AG09319 (cell line): Measurements from ENCODE around the gene CBX2.

Experiments
- DNase-seq: peaks from one replicate; pipeline ENCODE4 v3.0.0-alpha.2; 2010; ENCODE audit warnings: low read depth; ENCODE audit errors: extremely low read depth
- TF ChIP-seq, protein P1 (sequence below): IDR thresholded peaks from 2 replicates; pipeline ENCODE4 v1.5.1; 2011; ENCODE audit warnings: low read depth, mild to moderate bottlenecking, inconsistent platforms, low read length, moderate library complexity

CBX2 gene

DNA sequence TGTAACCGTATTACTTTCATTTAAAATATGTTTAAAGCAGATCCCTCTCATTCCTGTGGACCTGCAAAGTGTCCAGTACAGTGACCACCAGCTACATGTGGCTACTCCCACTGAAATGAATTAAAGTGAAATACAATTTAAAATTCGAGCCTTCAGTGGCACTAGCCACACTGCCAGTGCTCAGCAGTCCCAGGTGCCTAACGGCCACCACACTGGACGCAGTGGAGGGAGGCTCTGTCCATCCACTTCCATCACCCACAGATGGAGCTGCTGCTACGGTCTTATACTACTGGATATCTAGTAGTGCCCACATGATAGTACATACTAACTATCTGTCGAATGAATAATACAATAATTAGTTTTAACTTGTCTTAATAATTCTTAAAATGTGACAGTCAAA, 2.3 kb upstream of the CBX2 start:
- TF ChIP-seq, protein P1, sequence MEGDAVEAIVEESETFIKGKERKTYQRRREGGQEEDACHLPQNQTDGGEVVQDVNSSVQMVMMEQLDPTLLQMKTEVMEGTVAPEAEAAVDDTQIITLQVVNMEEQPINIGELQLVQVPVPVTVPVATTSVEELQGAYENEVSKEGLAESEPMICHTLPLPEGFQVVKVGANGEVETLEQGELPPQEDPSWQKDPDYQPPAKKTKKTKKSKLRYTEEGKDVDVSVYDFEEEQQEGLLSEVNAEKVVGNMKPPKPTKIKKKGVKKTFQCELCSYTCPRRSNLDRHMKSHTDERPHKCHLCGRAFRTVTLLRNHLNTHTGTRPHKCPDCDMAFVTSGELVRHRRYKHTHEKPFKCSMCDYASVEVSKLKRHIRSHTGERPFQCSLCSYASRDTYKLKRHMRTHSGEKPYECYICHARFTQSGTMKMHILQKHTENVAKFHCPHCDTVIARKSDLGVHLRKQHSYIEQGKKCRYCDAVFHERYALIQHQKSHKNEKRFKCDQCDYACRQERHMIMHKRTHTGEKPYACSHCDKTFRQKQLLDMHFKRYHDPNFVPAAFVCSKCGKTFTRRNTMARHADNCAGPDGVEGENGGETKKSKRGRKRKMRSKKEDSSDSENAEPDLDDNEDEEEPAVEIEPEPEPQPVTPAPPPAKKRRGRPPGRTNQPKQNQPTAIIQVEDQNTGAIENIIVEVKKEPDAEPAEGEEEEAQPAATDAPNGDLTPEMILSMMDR, result no peak
- DNase-seq, result no peak

DNA sequence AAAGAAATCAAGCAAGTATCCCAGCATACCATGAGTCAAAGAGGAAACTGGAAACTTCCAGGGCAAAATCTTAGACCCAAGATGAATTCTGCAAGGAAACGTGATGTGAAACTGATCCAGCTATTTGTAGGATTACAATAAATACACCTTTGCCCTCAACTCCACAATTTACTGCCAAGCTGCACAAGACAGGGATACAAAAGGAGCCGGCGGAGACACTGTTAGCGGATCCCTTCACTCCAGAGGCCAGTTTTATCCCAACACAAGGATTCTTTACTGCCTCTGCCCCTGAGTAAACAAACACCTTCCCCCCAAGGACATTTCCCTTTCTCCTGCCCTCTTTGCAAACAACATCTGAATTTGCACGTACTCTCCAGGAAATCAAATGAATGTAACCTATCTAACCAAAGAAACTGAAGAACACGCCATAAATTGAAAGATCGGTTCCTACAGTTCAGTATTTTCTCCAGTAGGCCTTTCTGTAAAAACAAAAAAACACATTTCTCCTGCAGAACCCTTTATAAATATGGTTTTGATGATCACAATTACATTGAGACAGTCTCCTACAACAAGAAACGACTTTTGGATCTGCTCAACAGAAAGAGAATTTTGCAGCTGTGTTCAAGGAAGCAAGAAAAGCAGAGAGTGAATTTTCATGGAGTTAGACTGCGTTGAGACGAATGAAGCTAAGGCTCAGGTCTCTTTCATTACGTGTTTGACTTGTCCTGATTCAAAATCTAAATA, 1.4 kb upstream of the CBX2 start:
- TF ChIP-seq, protein P1, result no peak
- DNase-seq, result no peak

DNA sequence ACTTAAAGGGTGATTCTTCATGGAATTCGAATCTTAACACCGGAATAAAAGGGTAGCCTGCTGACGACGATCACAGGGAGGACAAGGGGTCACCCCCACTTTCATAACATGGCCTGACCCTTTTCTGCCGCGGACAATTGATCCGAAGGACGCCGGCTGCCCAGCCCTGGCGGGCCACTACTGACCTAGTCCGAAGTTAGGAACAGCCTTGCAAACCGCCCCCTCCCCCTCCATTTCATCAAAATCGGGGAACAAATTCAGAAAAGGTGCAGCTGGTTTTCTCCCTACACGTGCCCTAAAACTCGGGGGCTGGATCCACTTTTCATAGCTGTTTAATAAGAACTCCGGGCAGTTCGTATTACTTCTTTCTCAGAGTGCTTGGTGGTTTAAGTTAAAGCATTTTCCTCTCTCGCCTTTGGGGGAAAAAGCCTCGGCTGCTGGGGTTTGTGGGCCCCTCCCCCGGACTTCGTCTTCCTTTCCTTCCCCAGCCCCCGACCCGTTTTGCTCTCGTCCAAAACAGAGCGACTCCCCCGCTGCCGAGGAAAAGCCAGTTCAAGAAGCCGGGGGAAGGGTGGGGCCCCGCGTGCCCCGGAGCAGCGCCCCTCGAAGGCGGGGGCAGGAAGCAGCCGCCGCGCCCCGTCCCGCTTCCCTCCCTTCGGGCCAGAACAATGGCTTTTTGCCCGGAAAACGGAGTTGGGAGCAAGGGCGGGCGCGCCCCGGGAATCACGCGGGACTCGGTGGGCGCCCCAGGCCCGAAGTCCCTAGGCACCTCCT, 641 bp upstream of the CBX2 start:
- TF ChIP-seq, protein P1, result peak; percentile 20; the same call in 1 of the 2 replicates
- DNase-seq, result no peak

DNA sequence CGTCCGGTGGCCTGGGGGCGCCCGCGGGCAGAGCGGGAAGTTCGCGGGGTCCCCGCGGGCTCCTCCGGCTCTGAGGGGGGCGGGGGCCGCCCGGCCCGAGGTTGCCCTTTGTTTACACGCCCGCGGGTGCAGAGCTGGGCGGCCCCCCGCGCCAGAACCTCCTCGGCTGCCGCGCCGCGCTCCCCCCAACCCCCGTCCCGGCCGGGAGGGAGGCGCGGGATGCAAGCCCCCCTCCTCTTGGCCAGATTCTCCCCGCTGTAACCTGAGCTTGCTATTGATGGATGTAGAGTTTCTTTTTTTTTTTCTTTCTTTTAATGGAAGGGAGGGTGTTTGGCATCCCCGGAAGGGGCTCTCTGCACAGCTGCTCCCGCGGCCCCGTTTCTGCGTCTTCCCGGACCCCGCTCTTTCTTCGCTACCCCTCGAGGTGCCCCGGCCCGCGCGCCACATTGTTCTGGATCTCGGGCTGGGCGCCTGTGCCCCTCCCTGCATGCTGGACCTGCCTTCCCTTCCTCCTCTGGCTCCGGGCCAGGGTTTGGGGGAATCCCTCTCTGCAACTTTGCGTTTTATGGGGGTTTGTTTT, 646 bp downstream of the CBX2 start:
- TF ChIP-seq, protein P1, result no peak
- no peak for DNase-seq

DNA sequence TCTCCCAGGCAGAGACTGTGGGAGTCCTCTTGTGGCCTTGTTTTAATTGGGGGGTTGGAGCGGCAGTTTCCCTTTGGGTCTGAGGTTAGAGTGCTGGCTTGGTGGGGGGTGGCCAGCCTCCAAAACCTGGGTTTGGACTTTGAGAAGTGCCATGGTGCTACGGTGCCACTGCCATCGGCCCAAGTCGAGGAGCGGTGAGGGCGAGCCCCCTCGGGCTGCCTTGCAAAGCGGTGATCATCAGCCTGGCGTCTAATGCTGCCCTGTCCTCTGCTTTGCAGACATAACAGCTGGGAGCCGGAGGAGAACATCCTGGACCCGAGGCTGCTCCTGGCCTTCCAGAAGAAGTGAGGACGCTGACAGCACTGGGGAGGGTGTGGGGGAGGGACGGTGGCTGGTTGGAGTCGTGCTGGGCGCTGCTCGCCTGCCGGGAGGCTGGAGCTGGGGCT, 1.2 kb downstream of the CBX2 start:
- DNase-seq, result no peak
- TF ChIP-seq, protein P1, result no peak

DNA sequence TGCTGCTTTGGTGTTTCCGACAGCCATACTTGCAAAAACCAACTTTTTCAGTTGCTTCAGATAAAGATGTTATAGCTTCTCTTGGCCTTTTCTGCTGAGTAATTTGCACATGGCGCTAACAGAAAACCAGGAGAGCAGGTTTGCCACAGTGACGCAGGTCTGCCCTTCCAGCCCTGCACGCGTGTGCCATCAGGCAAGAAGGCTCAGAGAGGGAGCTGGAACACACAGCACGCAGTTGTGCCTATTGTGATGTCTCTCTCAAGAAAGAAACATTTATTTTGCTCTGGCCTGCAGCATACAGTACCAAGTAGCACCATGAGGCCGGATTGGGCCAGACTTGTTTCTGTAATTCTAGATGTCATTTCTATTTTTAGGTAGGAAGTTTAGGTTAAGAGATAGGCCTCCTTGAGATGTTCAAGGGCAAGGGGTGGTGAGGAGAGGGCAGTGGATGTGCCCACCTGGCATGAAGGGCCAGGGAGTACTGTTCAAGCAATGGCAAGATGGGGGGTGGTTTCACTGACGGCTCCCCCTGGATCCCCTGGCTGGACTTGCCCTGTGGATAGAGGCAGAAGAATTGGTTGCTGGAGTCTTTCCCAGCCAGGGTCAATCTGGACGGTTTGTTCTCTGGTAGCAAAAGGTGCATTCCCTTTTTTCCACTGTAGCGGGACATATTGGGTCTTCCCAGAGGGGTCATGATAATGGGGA, 1.9 kb downstream of the CBX2 start:
- no peak for DNase-seq
- TF ChIP-seq, protein P1, result no peak
